NT2/D1 (cell line): ENCODE measurements around the gene DCLK1.

Experiments used
- SUZ12 ChIP-seq: IDR thresholded peaks from 2 replicates; pipeline ENCODE4 v1.6.1; 2011; ENCODE audit not compliant: insufficient read length, insufficient read depth; ENCODE audit errors: extremely low read depth
- YY1 ChIP-seq: IDR thresholded peaks from 2 replicates; pipeline ENCODE4 v1.6.1; 2011; ENCODE audit not compliant: insufficient read length, insufficient read depth
- ZNF274 ChIP-seq: IDR thresholded peaks from 2 replicates; pipeline ENCODE4 v1.6.1; 2011; ENCODE audit warnings: mild to moderate bottlenecking, low read depth, low read length

DNA sequence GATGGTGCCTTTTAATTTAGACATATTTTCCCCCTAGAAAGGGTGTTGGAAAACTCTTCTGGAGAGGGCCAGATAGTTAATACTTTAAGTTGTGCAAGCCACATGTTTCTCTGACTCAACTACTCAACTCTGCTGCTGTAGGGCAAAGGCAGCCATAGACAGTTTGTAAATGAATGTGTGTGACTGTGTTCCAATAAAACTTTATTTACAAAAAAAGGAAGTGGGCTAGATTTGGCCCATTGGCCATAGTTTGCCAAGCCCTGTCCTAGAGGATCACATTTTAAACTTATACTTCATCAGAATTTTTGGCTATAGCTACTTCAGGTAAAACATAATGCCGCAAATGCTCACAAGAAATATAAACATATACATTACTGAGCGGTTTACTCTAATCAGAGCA, 348.4 kb downstream of the DCLK1 start:
- TF ChIP-seq ZNF274 (no peak), YY1 (no peak), SUZ12 (no peak)
